Upper lobe of left lung (tissue), 6 donors: ENCODE measurements around the gene TMEM167A. TPM values are rescaled to one million over a fixed set of nuclear protein-coding genes. Genes with fewer than 3 reads are reported as not detected.
A peak's percentile ranks its signal among the peaks of the same experiment; 100 is the strongest.

Source experiments
- ATAC-seq, 2 donors: fragments of 200-7000 bp; cut with Tn5 transposase; one replicate each; pipeline ENCODE4 v1.9.1; 2022; ENCODE audit warnings: mild to moderate bottlenecking in 2 of 2, moderate library complexity in 2 of 2; ENCODE audit not compliant: low FRiP score in 2 of 2
- DNase-seq, 2 donors: peaks; one replicate each; pipeline ENCODE4 v3.0.0-alpha.2; 2019 to 2020
- H3K27ac ChIP-seq, 4 donors: fragments of 200-600 bp; sonication (generic); one replicate each; pipeline ENCODE4 v1.5.1; 2016 to 2019
- H3K27me3 ChIP-seq, 4 donors: fragments of 200-600 bp; sonication (generic); one replicate each; pipeline ENCODE4 v1.5.1; 2017 to 2019
- H3K36me3 ChIP-seq, 4 donors: fragments of 200-600 bp; sonication (generic); one replicate each; pipeline ENCODE4 v1.5.1; 2016 to 2019
- H3K4me1 ChIP-seq, 4 donors: fragments of 200-600 bp; sonication (generic); one replicate each; pipeline ENCODE4 v1.5.1; 2018 to 2019
- H3K4me3 ChIP-seq, 4 donors: fragments of 200-600 bp; sonication (generic); one replicate each; pipeline ENCODE4 v1.5.1; 2017 to 2019; ENCODE audit warnings: mild to moderate bottlenecking in 2 of 4, moderate library complexity in 1 of 4
- H3K9me3 ChIP-seq, 4 donors: fragments of 200-600 bp; sonication (generic); one replicate each; pipeline ENCODE4 v1.5.1; 2018 to 2019
- CTCF ChIP-seq, 6 experiments: fragments of 450-650 bp in 4 of 6; fragments of 200-600 bp in 2 of 6; sonication (generic) in 2 of 6; IDR thresholded peaks; one replicate each; pipeline ENCODE4 v1.5.1; 2016 to 2019; ENCODE audit warnings: antibody characterized with exemption in 6 of 6
- EP300 ChIP-seq, 4 donors: sonication (generic); formaldehyde crosslinking; IDR thresholded peaks; one replicate each; pipeline ENCODE4 v1.5.1; 2017; ENCODE audit warnings: antibody characterized with exemption in 4 of 4, control low read depth in 2 of 4
- POLR2A ChIP-seq, 4 donors: fragments of 450-650 bp; IDR thresholded peaks; one replicate each; pipeline ENCODE4 v1.5.1; 2016 to 2017; ENCODE audit warnings: antibody characterized with exemption in 4 of 4, mild to moderate bottlenecking in 2 of 4
- POLR2AphosphoS5 ChIP-seq, 2 donors: sonication (generic); formaldehyde crosslinking; IDR thresholded peaks; one replicate each; pipeline ENCODE4 v1.5.1; 2017; ENCODE audit warnings: antibody characterized with exemption in 2 of 2
- WGBS, 2 donors: methylation state at CpG; one replicate each; pipeline ENCODE4 v1.1.5; 2017 to 2018; 5-methylcytosine and 5-hydroxymethylcytosine counted together
- total RNA-seq, 6 donors: library from RNA; depleted of rRNA in 4 of 6; stranded (reverse); fragments of >200 nt in 4 of 6; gene quantifications; one replicate each; pipeline versions ENCODE4 v1.1.0 to v1.2.1, GENCODE V29; 2016 to 2021
- donor health status: DM: no; HTN: no; CAD: no; lungs with moderate emphysema.
- donor health status: DM: no; HTN: yes; CAD: no; lungs with severe emphysema.

TMEM167A gene
- total RNA-seq, 6 donors from 2014 or later: 14.3 to 81.2 (median 53.1) TPM

GRCh38 chr5:83038924-83039323, 38.3 kb downstream of the TMEM167A start:
- Histone ChIP-seq H3K36me3 (no peaks in the 10 kb centered on the region), H3K4me1 (peaks cover 0 to 12% (median 4%) of the 10 kb centered on the region in 4 donors), H3K9me3 (no peaks in the 10 kb centered on the region), H3K27ac (no peak overlapping the region), H3K4me3 (no peak overlapping the region), H3K27me3 (no peaks in the 10 kb centered on the region)
- DNase-seq: no peak
- WGBS, 2 donors: 75 to 98% methylated on average over 3 of the region's 3 CpGs
- no peak for ATAC-seq
- TF ChIP-seq CTCF (IDR thresholded peaks at IDR 0.05) (no peak), POLR2AphosphoS5 (IDR thresholded peaks at IDR 0.05) (no peak), POLR2A (IDR thresholded peaks at IDR 0.05) (no peak), EP300 (IDR thresholded peaks at IDR 0.05) (no peak)

- ATAC-seq (no peak), DNase-seq (no peak)
- H3K9me3 ChIP-seq: no peaks in the 10 kb centered on the region
- TF ChIP-seq POLR2AphosphoS5 (IDR thresholded peaks at IDR 0.05) (no peak), EP300 (IDR thresholded peaks at IDR 0.05) (no peak), POLR2A (IDR thresholded peaks at IDR 0.05) (no peak), CTCF (IDR thresholded peaks at IDR 0.05) (no peak)
- H3K27ac ChIP-seq: no peak overlapping the region
- WGBS, 2 donors: 65 to 81% methylated on average over 4 of the region's 4 CpGs
- no peak overlapping the region for H3K4me3 ChIP-seq
- H3K4me1 ChIP-seq: peaks cover 0 to 12% (median 4%) of the 10 kb centered on the region in 4 donors
- H3K36me3 ChIP-seq: no peaks in the 10 kb centered on the region
- H3K27me3 ChIP-seq: no peaks in the 10 kb centered on the region
Measured at GRCh38 chr5:83036991-83037575, 40.1 kb downstream of the TMEM167A start.

GRCh38 chr5:83035373-83036100, 41.7 kb downstream of the TMEM167A start:
- H3K27ac ChIP-seq: no peak overlapping the region
- no peaks in the 10 kb centered on the region for H3K36me3 ChIP-seq
- DNase-seq (no peak), ATAC-seq (peak in 1 of 2 donors; percentile 30)
- TF ChIP-seq CTCF (IDR thresholded peaks at IDR 0.05) (no peak), POLR2AphosphoS5 (IDR thresholded peaks at IDR 0.05) (no peak), POLR2A (IDR thresholded peaks at IDR 0.05) (no peak), EP300 (IDR thresholded peaks at IDR 0.05) (no peak)
- no peak overlapping the region for H3K4me3 ChIP-seq
- no peaks in the 10 kb centered on the region for H3K27me3 ChIP-seq
- WGBS, 2 donors: 73 to 75% methylated on average over 5 of the region's 5 CpGs
- H3K4me1 ChIP-seq: peaks cover 0 to 12% (median 4%) of the 10 kb centered on the region in 4 donors
- H3K9me3 ChIP-seq: no peaks in the 10 kb centered on the region

- H3K4me1 ChIP-seq: peaks cover 0 to 12% (median 4%) of the 10 kb centered on the region in 4 donors
- TF ChIP-seq CTCF (IDR thresholded peaks at IDR 0.05) (no peak), EP300 (IDR thresholded peaks at IDR 0.05) (no peak), POLR2AphosphoS5 (IDR thresholded peaks at IDR 0.05) (no peak), POLR2A (IDR thresholded peaks at IDR 0.05) (no peak)
- no peak overlapping the region for H3K27ac ChIP-seq
- H3K4me3 ChIP-seq: no peak overlapping the region
- H3K9me3 ChIP-seq: no peaks in the 10 kb centered on the region
- H3K36me3 ChIP-seq: no peaks in the 10 kb centered on the region
- ATAC-seq (no peak), DNase-seq (no peak)
- no peaks in the 10 kb centered on the region for H3K27me3 ChIP-seq
- WGBS, 2 donors: 66 to 77% methylated on average over 4 of the region's 4 CpGs
Measured at GRCh38 chr5:83034528-83035207, 42.5 kb downstream of the TMEM167A start.
